Heart right ventricle (tissue), 16 donors: ENCODE measurements around the gene BORCS5. TPM values are rescaled to one million over a fixed set of nuclear protein-coding genes. Genes with fewer than 3 reads are reported as not detected.
A peak's percentile ranks its signal among the peaks of the same experiment; 100 is the strongest.

Source experiments
- ATAC-seq, 8 donors: fragments of 200-7000 bp; cut with Tn5 transposase; one replicate each; pipeline ENCODE4 v1.9.1; 2020; ENCODE audit warnings: mild to moderate bottlenecking in 8 of 8, moderate library complexity in 8 of 8, moderate number of reproducible peaks in 1 of 8
- DNase-seq, 2 donors: peaks; one replicate each; pipeline ENCODE4 v3.0.0-alpha.2; 2020
- H3K27ac ChIP-seq, 10 donors: fragments of 200-600 bp; sonication (generic) in 2 of 10; one replicate each; pipeline versions ENCODE4 v1.5.0 to v1.8.0; 2020 to 2022; ENCODE audit warnings: mild to moderate bottlenecking in 3 of 10
- H3K27me3 ChIP-seq, 7 donors: fragments of 200-600 bp; one replicate each; pipeline ENCODE4 v1.8.0; 2021 to 2022; ENCODE audit warnings: mild to moderate bottlenecking in 2 of 7
- H3K36me3 ChIP-seq, 9 donors: fragments of 200-600 bp; sonication (generic) in 1 of 9; one replicate each; pipeline versions ENCODE4 v1.5.0 to v1.8.0; 2020 to 2022; ENCODE audit warnings: mild to moderate bottlenecking in 2 of 9
- H3K4me1 ChIP-seq, 9 donors: fragments of 200-600 bp; sonication (generic) in 1 of 9; one replicate each; pipeline versions ENCODE4 v1.5.0 to v1.8.0; 2020 to 2022; ENCODE audit warnings: mild to moderate bottlenecking in 4 of 9
- H3K4me3 ChIP-seq, 10 donors: fragments of 200-600 bp; sonication (generic) in 2 of 10; one replicate each; pipeline versions ENCODE4 v1.5.0 to v1.8.0; 2020 to 2022; ENCODE audit warnings: mild to moderate bottlenecking in 7 of 10, moderate library complexity in 2 of 10
- H3K9me3 ChIP-seq, 11 donors: fragments of 200-600 bp in 10 of 11; sonication (generic) in 2 of 11; one replicate each; pipeline versions ENCODE4 v1.5.0 to v1.8.0; 2013 to 2022; ENCODE audit warnings: mild to moderate bottlenecking in 2 of 11, control low read depth in 1 of 11, moderate library complexity in 1 of 11
- CTCF ChIP-seq, 9 donors: fragments of 200-600 bp; sonication (generic) in 2 of 9; IDR thresholded peaks; one replicate each; pipeline versions ENCODE4 v1.5.0 to v1.8.0; 2021 to 2022; ENCODE audit warnings: antibody characterized with exemption in 9 of 9, mild to moderate bottlenecking in 5 of 9, moderate library complexity in 1 of 9
- WGBS, 2 donors: extraction: QIAGEN DNeasy Blood & Tissue Kit; methylation state at CpG; one replicate each; pipeline ENCODE4 v1.1.7; 2013; ENCODE audit warnings: inconsistent platforms in 1 of 2; 5-methylcytosine and 5-hydroxymethylcytosine counted together
- intact Hi-C, 10 donors: fragments of 100-400 bp; cut with DNase I; formaldehyde crosslinking; loops; one replicate each; pipeline versions ENCODE4 v1.11.1 to v1.14.2; 2022
- polyA plus RNA-seq, 2 donors: library from polyadenylated mRNA; stranded (reverse); fragments of 200-250 nt; gene quantifications; one replicate each; pipeline ENCODE4 v1.2.3, GENCODE V29; 2013
- total RNA-seq, 10 donors: library from RNA; stranded (reverse); fragmentation: NEBNext Ultra II Directional in 3 of 10; extraction: Animal tissue kit (Norgen Biotek cat#: 25700) in 3 of 10; gene quantifications; one replicate each; pipeline versions ENCODE4 v1.2.1 to v1.2.4, GENCODE V29; 2021 to 2023
- donor health status: Arrhythmogenic right ventricular cardiomyopathy.
- donor health status: ischemic (EF 13 %, LVEDD 7.1; RV severe dilation, severe dysfunction).
- donor health status: healthy with polysubstance abuse.
- donor health status: DM: no; HTN: yes; CAD: no.
- donor health status: DM: no; HTN: no; CAD: no.
- donor health status: ischemic (EF 25% LVEDD 6.9; RV normal size, moderate dysfunction).
- donor health status: ischemic (EF 25% LVEDD 5.7; RV mildly dilated, moderate dysfunction).
- donor health status: healthy.
- donor health status: DM: yes; HTN: yes; CAD: no.
- donor health status: Ischemic cardiomyopathy.
- donor health status: ischemic (EF 35%, LVEDD 5.7; RV mildly dilated, moderate dysfunction).
- donor health status: nonischemic (EF 11% LVEDD 7.7; RV severe dilation, severe dysfunction).
- donor health status: DM: yes; HTN: yes; CAD: no.
- donor health status: PGD.
- donor health status: ischemic (EF 29% LVEDD 5.4; RV normal size, mild dysfunction).
- donor health status: nonischemic (EF 23%, LVEDD 6.1; RV moderate dilation, normal function).

Gene BORCS5
- total and polyA plus RNA-seq, 12 donors = 2.5 to 15.4 (median 11.5) TPM

- 71 to 72% methylated on average over 7 of the region's 7 CpGs for WGBS, 2 donors
- ATAC-seq = peak in 1 of 8 donors; percentile 10
- no peak for TF ChIP-seq CTCF (IDR thresholded peaks at IDR 0.05)
Measured at GRCh38 chr12:12384571-12385340, 27.9 kb downstream of the BORCS5 start.

GRCh38 chr12:12387501-12387900, 30.6 kb downstream of the BORCS5 start:
- no peak for TF ChIP-seq CTCF (IDR thresholded peaks at IDR 0.05)
- Histone ChIP-seq H3K36me3 (peaks cover 0 to 6% (median 0%) of the 10 kb centered on the region in 9 donors), H3K4me1 (peaks cover 0 to 20% (median 4%) of the 10 kb centered on the region in 9 donors), H3K27me3 (no peaks in the 10 kb centered on the region), H3K27ac (no peak overlapping the region), H3K4me3 (no peak overlapping the region), H3K9me3 (no peaks in the 10 kb centered on the region)
- ATAC-seq (no peak), DNase-seq (no peak)
- intact Hi-C loops = loop anchor here in 1 of 10 donors (10.0 kb wide), 1 partner anchor 57 kb away; no protein-coding TSS in a partner anchor
- WGBS, 2 donors = 47 to 57% methylated on average over 3 of the region's 3 CpGs

More at GRCh38 chr12:12384571-12385340, 27.9 kb downstream of the BORCS5 start:
- H3K4me1 ChIP-seq = peaks cover 0 to 31% (median 9%) of the 10 kb centered on the region in 9 donors
- H3K27ac ChIP-seq = peak overlapping the region in 1 of 10 donors; percentile 57
- H3K27me3 ChIP-seq = no peaks in the 10 kb centered on the region
- DNase-seq = no peak
- H3K9me3 ChIP-seq = no peaks in the 10 kb centered on the region
- H3K4me3 ChIP-seq = no peak overlapping the region
- H3K36me3 ChIP-seq = peaks cover 0 to 11% (median 0%) of the 10 kb centered on the region in 9 donors
- intact Hi-C loops = loop anchor here in 1 of 10 donors (5.0 to 10.0 kb wide), 2 partner anchors 60 to 268 kb away; no protein-coding TSS in a partner anchor

GRCh38 chr12:12392413-12392812, 35.5 kb downstream of the BORCS5 start:
- no peaks in the 10 kb centered on the region for H3K9me3 ChIP-seq
- H3K27me3 ChIP-seq = no peaks in the 10 kb centered on the region
- no peaks in the 10 kb centered on the region for H3K36me3 ChIP-seq
- peak in 2 of 8 donors; percentile 17 to 42 for ATAC-seq
- H3K4me3 ChIP-seq = no peak overlapping the region
- H3K27ac ChIP-seq = no peak overlapping the region
- H3K4me1 ChIP-seq = peaks cover 0 to 21% (median 5%) of the 10 kb centered on the region in 9 donors
- 58 to 66% methylated on average over 2 of the region's 2 CpGs for WGBS, 2 donors
- no peak for DNase-seq
- no peak for TF ChIP-seq CTCF (IDR thresholded peaks at IDR 0.05)
- intact Hi-C loops = no loop called here

GRCh38 chr12:12393171-12393570, 36.3 kb downstream of the BORCS5 start:
- no peak for DNase-seq
- no peak for ATAC-seq
- Histone ChIP-seq H3K4me3 (no peak overlapping the region), H3K36me3 (no peaks in the 10 kb centered on the region), H3K27ac (no peak overlapping the region), H3K9me3 (no peaks in the 10 kb centered on the region), H3K27me3 (no peaks in the 10 kb centered on the region), H3K4me1 (peaks cover 0 to 22% (median 10%) of the 10 kb centered on the region in 9 donors)
- TF ChIP-seq CTCF (IDR thresholded peaks at IDR 0.05) = no peak
- 97 to 98% methylated on average over 2 of the region's 2 CpGs for WGBS, 2 donors
- intact Hi-C loops = no loop called here
